B cell (primary cell): ENCODE measurements around the gene IRF7. TPM values are rescaled to one million over a fixed set of nuclear protein-coding genes. Genes with fewer than 3 reads are reported as not detected.
"Not testable (repeated sequence)": the region's sequence is repeated elsewhere in the genome, so short reads cannot be mapped to it uniquely, and the experiment has no call there.

Source experiments
- ATAC-seq: fragments of 200-7000 bp; cut with Tn5 transposase; one replicate; pipeline ENCODE4 v1.10.0; 2021; ENCODE audit warnings: low read depth, mild to moderate bottlenecking, moderate number of reproducible peaks, moderate library complexity
- CTCF ChIA-PET: fragments of 350-600 bp; sonication (Branson Sonifier 250); formaldehyde crosslinking; loops from one replicate; lab custom pipeline; 2021; ENCODE audit warnings: antibody characterized with exemption, inconsistent platforms; lab: Charles Lee
- POLR2A ChIA-PET: fragments of 350-600 bp; sonication (Branson Sonifier 250); formaldehyde crosslinking; loops from one replicate; lab custom pipeline; 2021; ENCODE audit warnings: antibody characterized with exemption; lab: Charles Lee
- DNase-seq: peaks from one replicate; pipeline ENCODE4 v3.0.0; 2013
- H2AFZ ChIP-seq: 2 replicates; pipeline ENCODE4 v1.6.1; 2012; ENCODE audit warnings: mild to moderate bottlenecking, low read depth, low read length; ENCODE audit not compliant: insufficient read depth, poor library complexity, severe bottlenecking
- H3K27ac ChIP-seq, 2 donors: 1 replicate in 1 of 2; 2 replicates in 1 of 2; pipeline ENCODE4 v1.5.1; 2012 to 2013; ENCODE audit warnings: low read length in 2 of 2, mild to moderate bottlenecking in 2 of 2, moderate library complexity in 1 of 2
- H3K27me3 ChIP-seq, 4 experiments: fragments of 200-600 bp in 1 of 4; sonication (generic) in 1 of 4; replicated peaks in 1 of 4; 1 replicate in 2 of 4; 2 replicates in 2 of 4; pipeline versions ENCODE4 v1.6.1 to v1.7.0; 2013 to 2016; ENCODE audit warnings: low read length in 3 of 4, mild to moderate bottlenecking in 2 of 4, mixed read lengths in 1 of 4, moderate library complexity in 1 of 4; ENCODE audit not compliant: insufficient read depth in 4 of 4, control insufficient read depth in 3 of 4; ENCODE audit errors: control extremely low read depth in 1 of 4
- H3K36me3 ChIP-seq, 2 experiments: replicated peaks in 1 of 2; 1 replicate in 1 of 2; 2 replicates in 1 of 2; pipeline versions ENCODE4 v1.6.1 to v1.7.1; 2013; ENCODE audit warnings: low read length in 1 of 2; ENCODE audit not compliant: insufficient read depth in 2 of 2, control insufficient read depth in 1 of 2; ENCODE audit errors: control extremely low read depth in 1 of 2, extremely low read depth in 1 of 2
- H3K4me1 ChIP-seq, 2 donors: fragments of 200-600 bp in 1 of 2; sonication (generic) in 1 of 2; 1 replicate in 1 of 2; 2 replicates in 1 of 2; pipeline versions ENCODE4 v1.5.1 to v1.6.1; 2013 to 2017; ENCODE audit warnings: low read length in 2 of 2; ENCODE audit not compliant: control insufficient read depth in 2 of 2, insufficient read depth in 2 of 2
- H3K4me2 ChIP-seq: replicated peaks from 2 replicates; pipeline ENCODE3; 2012; ENCODE audit warnings: mild to moderate bottlenecking, low read depth, low read length; ENCODE audit not compliant: poor library complexity, severe bottlenecking
- H3K4me3 ChIP-seq, 5 experiments: fragments of 200-600 bp in 1 of 5; sonication (generic) in 1 of 5; 1 replicate in 3 of 5; 2 replicates in 2 of 5; pipeline versions ENCODE4 v1.5.1 to v1.7.0; 2011 to 2016; ENCODE audit warnings: low read length in 4 of 5, mild to moderate bottlenecking in 4 of 5, low read depth in 2 of 5, control low read depth in 1 of 5, moderate library complexity in 1 of 5; ENCODE audit not compliant: insufficient read depth in 1 of 5; ENCODE audit errors: control extremely low read depth in 1 of 5, extremely low read depth in 1 of 5
- H3K79me2 ChIP-seq: fragments of 200-600 bp; sonication (generic); one replicate; pipeline ENCODE4 v1.6.0; 2016; ENCODE audit warnings: low read length; ENCODE audit not compliant: control insufficient read depth, insufficient read depth
- H3K9ac ChIP-seq: fragments of 200-600 bp; sonication (generic); 2 replicates; pipeline ENCODE4 v1.6.1; 2017; ENCODE audit warnings: mild to moderate bottlenecking, low read length, moderate library complexity
- H3K9me3 ChIP-seq, 3 donors: one replicate each; pipeline versions ENCODE4 v1.6.1 to v1.7.1; 2013; ENCODE audit warnings: low read length in 2 of 3; ENCODE audit not compliant: control insufficient read depth in 2 of 3, insufficient read depth in 1 of 3; ENCODE audit errors: control extremely low read depth in 1 of 3
- H4K20me1 ChIP-seq: 2 replicates; pipeline ENCODE4 v1.6.0; 2012; ENCODE audit warnings: mild to moderate bottlenecking, low read length; ENCODE audit not compliant: insufficient read depth, control insufficient read depth, poor library complexity, severe bottlenecking
- H3K27ac Mint-ChIP-seq: one replicate; pipeline ENCODE4 v1.8.0; 2021; ENCODE audit warnings: mixed read lengths
- H3K27me3 Mint-ChIP-seq: one replicate; pipeline ENCODE4 v1.8.0; 2021; ENCODE audit warnings: mixed read lengths
- H3K4me1 Mint-ChIP-seq: one replicate; pipeline ENCODE4 v1.8.0; 2021; ENCODE audit warnings: mixed read lengths
- H3K4me3 Mint-ChIP-seq: one replicate; pipeline ENCODE4 v1.8.0; 2021; ENCODE audit warnings: mixed read lengths
- H3K9me3 Mint-ChIP-seq: one replicate; pipeline ENCODE4 v1.8.0; 2022; ENCODE audit warnings: mixed read lengths; ENCODE audit not compliant: insufficient read depth
- EZH2 ChIP-seq: IDR thresholded peaks from 2 replicates; pipeline ENCODE4 v1.6.1; 2012; ENCODE audit warnings: borderline replicate concordance, low read depth, mild to moderate bottlenecking, moderate library complexity, low read length; ENCODE audit not compliant: insufficient read depth, poor library complexity, severe bottlenecking
- WGBS: methylation state at CpG from one replicate; pipeline ENCODE4 v1.1.5; 2013; ENCODE audit warnings: missing lambda C conversion rate; ENCODE audit not compliant: insufficient coverage; 5-methylcytosine and 5-hydroxymethylcytosine counted together
- intact Hi-C: fragments of 100-400 bp; cut with micrococcal nuclease; formaldehyde crosslinking; loops from one replicate; pipeline ENCODE4 v1.10.0; 2022
- polyA plus RNA-seq: library from polyadenylated mRNA; depleted of rRNA; stranded (reverse); fragments of >200 nt; gene quantifications from 2 replicates; pipeline ENCODE4 v1.2.3, GENCODE V29; 2012
- total RNA-seq, 2 donors: library from RNA; stranded (reverse); fragments of 120-200 nt in 1 of 2; gene quantifications; 1 replicate in 1 of 2; 2 replicates in 1 of 2; pipeline versions ENCODE4 v1.2.3 to v1.2.4, GENCODE V29; 2013 to 2022

The IRF7 gene
- total and polyA plus RNA-seq, 2 donors (not counting 1 experiment from before 2014, with no cell fraction given): 136 to 184 TPM

DNA sequence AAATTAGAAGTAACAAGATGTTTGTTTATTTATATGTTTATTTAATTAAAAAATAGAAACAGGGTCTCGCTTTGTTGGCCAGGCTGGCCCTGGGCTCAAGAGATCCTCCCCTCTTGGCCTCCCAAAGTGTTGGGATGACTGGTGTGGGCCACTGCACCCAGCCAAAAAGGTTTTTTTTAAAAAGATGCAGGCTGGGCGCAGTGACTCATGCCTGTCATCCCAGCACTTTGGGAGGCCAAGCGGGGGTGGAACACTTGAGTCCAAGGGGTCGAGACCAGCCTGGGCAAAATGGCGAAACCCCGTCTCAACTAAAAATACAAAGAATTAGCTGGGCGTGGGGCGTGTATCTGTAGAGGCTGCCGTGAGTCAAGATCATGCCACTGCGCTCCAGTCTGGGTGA, 34.7 kb upstream of the IRF7 start:
- no peaks in the 10 kb centered on the region for H4K20me1 ChIP-seq
- no peak for TF ChIP-seq EZH2
- no peak overlapping the region for H3K4me2 ChIP-seq
- ATAC-seq (no peak), DNase-seq (no peak)
- POLR2A ChIA-PET: no interaction called here
- H3K36me3 ChIP-seq: peaks cover 0 to 11% of the 10 kb centered on the region in 2 experiments
- no peaks in the 10 kb centered on the region for H3K9me3 ChIP-seq
- WGBS: 98% methylated on average over 8 of the region's 10 CpGs
- no peak overlapping the region for H3K9ac ChIP-seq
- H3K27ac ChIP-seq: no peak overlapping the region
- peaks cover 2% of the 10 kb centered on the region for H3K4me1 Mint-ChIP-seq
- no peak overlapping the region for H3K4me3 Mint-ChIP-seq
- intact Hi-C loops: no loop called here
- no peak overlapping the region for H3K27ac Mint-ChIP-seq
- CTCF ChIA-PET: no interaction called here
- H3K79me2 ChIP-seq: no peaks in the 10 kb centered on the region
- H3K9me3 Mint-ChIP-seq: no peaks in the 10 kb centered on the region
- H3K4me1 ChIP-seq: peaks cover 0 to 8% of the 10 kb centered on the region in 2 donors
- H3K27me3 ChIP-seq: no peaks in the 10 kb centered on the region
- no peaks in the 10 kb centered on the region for H3K27me3 Mint-ChIP-seq
- no peak overlapping the region for H2AFZ ChIP-seq
- no peak overlapping the region for H3K4me3 ChIP-seq

- H3K4me1 Mint-ChIP-seq, H3K27ac Mint-ChIP-seq, H4K20me1 ChIP-seq, POLR2A ChIA-PET, H3K4me2 ChIP-seq, H3K27me3 ChIP-seq, H3K9me3 ChIP-seq, H3K9me3 Mint-ChIP-seq, H3K27ac ChIP-seq, H3K4me3 ChIP-seq, H3K4me1 ChIP-seq, H2AFZ ChIP-seq, ATAC-seq, H3K27me3 Mint-ChIP-seq, H3K9ac ChIP-seq, H3K79me2 ChIP-seq, intact Hi-C loops, CTCF ChIA-PET, DNase-seq, H3K4me3 Mint-ChIP-seq: not testable (repeated sequence)
- H3K36me3 ChIP-seq: peaks cover 0 to 11% of the 10 kb centered on the region in 2 experiments
- WGBS: 92% methylated on average over 7 of the region's 14 CpGs
Measured at GRCh38 chr11:647672-648158, 32.0 kb upstream of the IRF7 start.
